Ovary (tissue), 3 donors: ENCODE measurements around the gene KDELR3.

ENCODE experiments used
- CTCF ChIP-seq, 3 donors: fragments of 450-650 bp in 2 of 3; fragments of 200-600 bp in 1 of 3; IDR thresholded peaks; one replicate each; pipeline versions ENCODE4 v1.5.1 to v1.8.0; 2016 to 2022; ENCODE audit warnings: antibody characterized with exemption in 3 of 3, mild to moderate bottlenecking in 1 of 3
- EP300 ChIP-seq: sonication (generic); formaldehyde crosslinking; IDR thresholded peaks from one replicate; pipeline ENCODE4 v1.6.1; 2017; ENCODE audit warnings: antibody characterized with exemption
- donor health status: DM: no; HTN: no; CAD: no.

DNA sequence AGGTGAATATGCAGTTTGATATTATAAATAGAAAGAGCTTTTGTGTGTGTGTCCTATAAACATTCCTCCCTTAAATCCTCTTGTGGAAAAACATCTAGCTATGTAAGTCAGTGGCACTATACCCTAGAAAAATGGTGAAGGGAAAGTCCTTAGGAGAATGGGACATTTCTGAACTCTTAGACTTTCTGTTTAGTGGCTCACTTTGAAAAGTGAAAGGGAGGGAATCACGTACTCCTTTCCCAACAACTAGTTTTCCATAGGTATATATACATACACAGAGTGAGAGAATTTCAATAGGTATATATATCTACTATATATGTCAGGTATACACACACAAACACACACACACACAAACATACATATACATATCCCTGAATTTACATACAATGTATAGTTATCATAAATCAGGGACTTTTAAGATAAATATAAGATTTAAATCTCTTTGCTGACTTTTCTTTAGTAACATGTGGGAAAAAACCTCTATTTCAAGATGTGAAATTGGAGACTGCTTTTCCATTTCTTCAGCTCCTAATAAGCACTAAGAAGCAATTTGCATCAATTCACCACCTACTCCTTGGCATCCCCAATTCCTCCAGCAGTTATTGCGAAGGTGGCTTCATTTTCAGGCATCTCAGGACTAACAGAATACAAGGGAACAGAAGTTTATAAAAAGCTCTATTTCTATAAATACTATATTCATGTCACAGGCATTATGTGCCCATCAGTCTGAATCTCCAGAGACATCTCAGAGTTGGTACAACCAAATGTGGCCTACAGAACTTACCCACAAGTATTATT is 51.8 kb downstream of the KDELR3 start:
- TF ChIP-seq EP300, result no peak
- no peak for TF ChIP-seq CTCF (IDR thresholded peaks at IDR 0.05)
